OCI-LY7 (cell line): ENCODE results near the gene CDK5R2.

Experiments used
- EZH2phosphoT487 ChIP-seq: fragments of 200-600 bp; sonication (generic); IDR thresholded peaks from 2 replicates; pipeline ENCODE4 v1.6.1; 2018; ENCODE audit warnings: low read depth, borderline replicate concordance, mild to moderate bottlenecking, mixed run types, antibody characterized with exemption, low read length, moderate library complexity, mixed read lengths
- TF ChIP-seq, protein P1 (sequence below): fragments of 200-600 bp; sonication (generic); conservative IDR thresholded peaks from 2 replicates; pipeline ENCODE4 v1.5.1; 2014; ENCODE audit warnings: mild to moderate bottlenecking, antibody characterized with exemption, low read length, moderate library complexity, mixed read lengths

DNA sequence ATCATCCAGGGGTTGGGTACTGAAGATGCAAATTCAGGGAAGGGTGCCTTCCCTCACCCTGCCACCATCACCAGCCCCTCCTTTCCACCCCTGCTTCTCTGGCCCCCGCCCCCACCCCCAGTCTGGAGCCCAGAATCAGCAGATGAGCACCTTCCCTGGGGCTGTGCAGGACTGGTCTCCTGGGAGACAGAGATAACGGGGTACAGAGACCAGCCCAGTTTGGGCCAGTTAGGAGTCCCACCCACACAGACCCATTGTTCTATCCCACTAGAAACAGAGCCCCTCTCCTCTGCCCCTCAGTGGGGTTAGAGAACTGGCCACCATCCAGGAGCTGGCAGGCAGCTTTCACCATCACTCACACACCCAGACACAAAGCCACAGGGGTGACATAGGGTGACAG is 38.3 kb downstream of the CDK5R2 start:
- TF ChIP-seq, protein P1, sequence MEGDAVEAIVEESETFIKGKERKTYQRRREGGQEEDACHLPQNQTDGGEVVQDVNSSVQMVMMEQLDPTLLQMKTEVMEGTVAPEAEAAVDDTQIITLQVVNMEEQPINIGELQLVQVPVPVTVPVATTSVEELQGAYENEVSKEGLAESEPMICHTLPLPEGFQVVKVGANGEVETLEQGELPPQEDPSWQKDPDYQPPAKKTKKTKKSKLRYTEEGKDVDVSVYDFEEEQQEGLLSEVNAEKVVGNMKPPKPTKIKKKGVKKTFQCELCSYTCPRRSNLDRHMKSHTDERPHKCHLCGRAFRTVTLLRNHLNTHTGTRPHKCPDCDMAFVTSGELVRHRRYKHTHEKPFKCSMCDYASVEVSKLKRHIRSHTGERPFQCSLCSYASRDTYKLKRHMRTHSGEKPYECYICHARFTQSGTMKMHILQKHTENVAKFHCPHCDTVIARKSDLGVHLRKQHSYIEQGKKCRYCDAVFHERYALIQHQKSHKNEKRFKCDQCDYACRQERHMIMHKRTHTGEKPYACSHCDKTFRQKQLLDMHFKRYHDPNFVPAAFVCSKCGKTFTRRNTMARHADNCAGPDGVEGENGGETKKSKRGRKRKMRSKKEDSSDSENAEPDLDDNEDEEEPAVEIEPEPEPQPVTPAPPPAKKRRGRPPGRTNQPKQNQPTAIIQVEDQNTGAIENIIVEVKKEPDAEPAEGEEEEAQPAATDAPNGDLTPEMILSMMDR, result no peak
- no peak for TF ChIP-seq EZH2phosphoT487
